Measurements from ENCODE around the gene ATP10B. TPM values are rescaled to one million over a fixed set of nuclear protein-coding genes. Genes with fewer than 3 reads are reported as not detected.

ATP10B gene
- total RNA-seq, 2 donors from 2014 or later, result 1.3 to 2.1 TPM

GRCh38 chr5:160547061-160547460 lies 304.9 kb downstream of the ATP10B start:
- intact Hi-C loops (cut with DNase I), result no loop called here
- no peak for TF ChIP-seq POLR2A (IDR thresholded peaks at IDR 0.05)
- TF ChIP-seq CTCF (IDR thresholded peaks at IDR 0.05), result no peak
- Histone ChIP-seq H3K27me3 (no peaks in the 10 kb centered on the region), H3K27ac (no peak overlapping the region), H3K36me3 (replicated peaks in 1 of 2; ENCODE audit: insufficient read depth in 1 of 2, low read depth in 2 of 2) (no peaks in the 10 kb centered on the region), H3K9me3 (no peaks in the 10 kb centered on the region), H3K4me1 (no peaks in the 10 kb centered on the region), H3K4me3 (no peak overlapping the region)
- ATAC-seq (no peak), DNase-seq (no peak)
- WGBS, 2 donors, result 89 to 93% methylated on average over 2 of the region's 2 CpGs

GRCh38 chr5:160545832-160546231 lies 306.2 kb downstream of the ATP10B start:
- intact Hi-C loops (cut with DNase I), result no loop called here
- Histone ChIP-seq H3K4me1 (no peaks in the 10 kb centered on the region), H3K36me3 (replicated peaks in 1 of 2; ENCODE audit: insufficient read depth in 1 of 2, low read depth in 2 of 2) (no peaks in the 10 kb centered on the region), H3K27ac (no peak overlapping the region), H3K4me3 (no peak overlapping the region), H3K27me3 (no peaks in the 10 kb centered on the region), H3K9me3 (no peaks in the 10 kb centered on the region)
- DNase-seq, result no peak
- TF ChIP-seq POLR2A (IDR thresholded peaks at IDR 0.05), result no peak
- no peak for TF ChIP-seq CTCF (IDR thresholded peaks at IDR 0.05)
- no peak for ATAC-seq
- 79 to 89% methylated on average over 1 of the region's 1 CpG for whole genome bisulfite sequencing, 2 donors

GRCh38 chr5:160543395-160543794 lies 308.6 kb downstream of the ATP10B start:
- H3K4me3 ChIP-seq, result no peak overlapping the region
- no peak for ATAC-seq
- no peak overlapping the region for H3K27ac ChIP-seq
- no peaks in the 10 kb centered on the region for H3K27me3 ChIP-seq
- TF ChIP-seq POLR2A (IDR thresholded peaks at IDR 0.05) (no peak), CTCF (IDR thresholded peaks at IDR 0.05) (no peak)
- intact Hi-C loops (cut with DNase I), result no loop called here
- DNase-seq, result no peak
- H3K4me1 ChIP-seq, result no peaks in the 10 kb centered on the region
- no peaks in the 10 kb centered on the region for H3K9me3 ChIP-seq
- H3K36me3 ChIP-seq (replicated peaks in 1 of 2; ENCODE audit: insufficient read depth in 1 of 2, low read depth in 2 of 2), result no peaks in the 10 kb centered on the region
- 59 to 67% methylated on average over 1 of the region's 1 CpG for WGBS, 2 donors

GRCh38 chr5:160542840-160543239 lies 309.2 kb downstream of the ATP10B start:
- H3K4me3 ChIP-seq, result no peak overlapping the region
- intact Hi-C loops (cut with DNase I), result no loop called here
- no peak for ATAC-seq
- no peak overlapping the region for H3K27ac ChIP-seq
- no peaks in the 10 kb centered on the region for H3K4me1 ChIP-seq
- H3K27me3 ChIP-seq, result no peaks in the 10 kb centered on the region
- no peaks in the 10 kb centered on the region for H3K9me3 ChIP-seq
- no peaks in the 10 kb centered on the region for H3K36me3 ChIP-seq (replicated peaks in 1 of 2; ENCODE audit: insufficient read depth in 1 of 2, low read depth in 2 of 2)
- no peak for DNase-seq
- WGBS, 2 donors, result 69 to 73% methylated on average over 2 of the region's 2 CpGs
- TF ChIP-seq CTCF (IDR thresholded peaks at IDR 0.05) (no peak), POLR2A (IDR thresholded peaks at IDR 0.05) (no peak)

- H3K4me3 ChIP-seq, result no peak overlapping the region
- intact Hi-C loops (cut with DNase I), result no loop called here
- H3K27me3 ChIP-seq, result no peaks in the 10 kb centered on the region
- no peak for DNase-seq
- H3K27ac ChIP-seq, result no peak overlapping the region
- H3K9me3 ChIP-seq, result no peaks in the 10 kb centered on the region
- 70 to 79% methylated on average over 4 of the region's 4 CpGs for WGBS, 2 donors
- H3K36me3 ChIP-seq (replicated peaks in 1 of 2; ENCODE audit: insufficient read depth in 1 of 2, low read depth in 2 of 2), result no peaks in the 10 kb centered on the region
- H3K4me1 ChIP-seq, result no peaks in the 10 kb centered on the region
- ATAC-seq, result no peak
- TF ChIP-seq POLR2A (IDR thresholded peaks at IDR 0.05) (no peak), CTCF (IDR thresholded peaks at IDR 0.05) (no peak)
These were observed 309.7 kb downstream of the ATP10B start for GRCh38 chr5:160542281-160542680.
